Neuron (in vitro differentiated cells): Measurements from ENCODE around the gene RDH8.

ENCODE experiments used
- H2AFZ ChIP-seq: one replicate; pipeline ENCODE4 v1.6.1; 2013; ENCODE audit warnings: low read depth, mild to moderate bottlenecking, inconsistent platforms, low read length, moderate library complexity
- H3K27me3 ChIP-seq: one replicate; pipeline ENCODE4 v1.6.1; 2013; ENCODE audit warnings: low read length; ENCODE audit not compliant: insufficient read depth
- H3K36me3 ChIP-seq: one replicate; pipeline ENCODE4 v1.6.1; 2013; ENCODE audit warnings: low read length; ENCODE audit not compliant: insufficient read depth
- H3K4me1 ChIP-seq: one replicate; pipeline ENCODE4 v1.6.1; 2013; ENCODE audit warnings: low read length; ENCODE audit not compliant: insufficient read depth
- H3K4me3 ChIP-seq: 2 replicates; pipeline ENCODE4 v1.5.1; 2013; ENCODE audit warnings: mild to moderate bottlenecking, low read length, moderate library complexity
- H3K9me3 ChIP-seq: one replicate; pipeline ENCODE4 v1.6.1; 2013; ENCODE audit warnings: low read length

The RDH8 gene

DNA sequence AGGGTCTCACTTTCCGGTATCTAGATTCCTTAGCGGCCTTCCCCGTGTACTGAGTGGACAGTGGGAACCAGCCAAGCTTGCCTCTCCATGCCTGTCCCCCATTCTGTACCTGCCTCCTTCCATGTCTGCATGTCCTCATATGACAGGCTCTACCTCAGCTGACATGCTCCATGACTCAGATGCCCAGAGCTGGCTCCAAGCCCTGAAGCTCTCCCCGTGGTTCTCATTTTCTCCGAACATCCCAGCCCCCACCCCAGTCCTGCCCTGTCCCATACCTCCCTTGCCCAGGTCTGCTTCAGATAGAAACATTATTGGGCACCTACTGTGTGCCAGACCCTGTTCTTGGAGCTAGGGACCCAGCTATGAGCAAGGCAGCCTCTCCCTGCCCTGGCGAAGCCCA is 55.8 kb downstream of the RDH8 start:
- Histone ChIP-seq H3K9me3 (no peaks in the 10 kb centered on the region), H3K27me3 (peaks cover 3% of the 10 kb centered on the region), H3K4me1 (no peaks in the 10 kb centered on the region), H3K36me3 (no peaks in the 10 kb centered on the region), H2AFZ (no peak overlapping the region), H3K4me3 (no peak overlapping the region)

DNA sequence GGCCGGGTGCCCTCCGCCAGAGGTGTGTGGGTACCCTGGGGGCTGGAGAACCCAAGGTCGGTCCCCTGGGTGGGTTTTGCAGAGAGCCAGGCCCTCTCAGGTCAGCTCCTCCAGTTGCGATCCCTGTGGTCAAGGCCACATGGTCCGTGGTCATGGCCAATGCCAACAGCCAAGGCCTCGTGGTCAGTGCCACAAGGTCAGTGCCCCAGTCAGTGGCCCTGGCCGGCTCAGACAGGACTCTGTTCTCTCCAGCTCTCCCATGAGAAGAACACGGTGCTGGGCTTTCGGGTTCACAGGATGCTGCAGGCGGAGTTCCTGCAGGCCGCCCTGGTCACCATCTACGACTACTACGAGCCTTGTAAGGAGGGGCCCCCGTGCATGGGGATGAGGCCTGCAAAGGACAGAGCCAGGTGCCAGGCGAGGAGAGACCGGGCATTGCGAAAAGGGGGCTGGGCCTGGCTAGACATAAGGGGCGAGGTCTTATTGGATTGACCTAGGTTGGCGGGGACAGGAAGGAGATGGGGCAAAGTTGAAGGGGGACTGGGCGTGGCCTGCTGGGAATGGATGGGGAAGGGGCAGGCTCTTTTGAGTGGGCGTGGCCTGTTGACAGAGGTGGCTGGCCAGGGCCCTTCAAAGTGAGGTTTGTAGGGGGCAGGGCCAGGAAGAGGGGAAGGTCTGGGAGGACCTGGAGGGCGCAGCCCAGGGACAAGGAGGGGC is 57.6 kb downstream of the RDH8 start:
- Histone ChIP-seq H3K9me3 (no peaks in the 10 kb centered on the region), H3K27me3 (peaks cover 3% of the 10 kb centered on the region), H2AFZ (no peak overlapping the region), H3K36me3 (no peaks in the 10 kb centered on the region), H3K4me3 (no peak overlapping the region), H3K4me1 (no peaks in the 10 kb centered on the region)
